ENCODE measurements around the gene LGALS4. TPM values are rescaled to one million over a fixed set of nuclear protein-coding genes. Genes with fewer than 3 reads are reported as not detected.
"Not testable (repeated sequence)": the region's sequence is repeated elsewhere in the genome, so short reads cannot be mapped to it uniquely, and the experiment has no call there.

The LGALS4 gene
- total and polyA plus RNA-seq, 4 donors, result 0.89 to 2.0 (median 1.4) TPM

DNA sequence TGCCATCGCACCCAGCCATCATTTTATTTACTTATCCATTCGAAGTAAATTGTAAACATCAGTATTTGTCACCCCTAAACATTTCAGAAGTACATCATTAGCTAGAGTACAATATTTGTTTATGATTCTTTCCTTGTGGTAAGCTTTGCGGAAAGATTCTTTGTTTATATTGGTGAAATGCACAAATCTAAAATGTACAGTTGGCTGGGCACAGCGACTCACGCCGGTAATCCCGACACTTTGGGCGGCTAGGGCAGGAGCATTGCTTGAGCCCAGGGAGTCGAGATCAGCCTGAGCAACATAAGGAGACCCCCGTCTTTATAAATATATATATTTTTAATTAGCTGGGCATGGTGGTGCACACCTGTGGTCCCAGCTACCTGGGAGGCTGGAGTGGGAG is 13.6 kb downstream of the LGALS4 start:
- Histone ChIP-seq H3K9me3 (ENCODE audit: control insufficient read depth, insufficient read depth, low read length) (no peaks in the 10 kb centered on the region), H3K4me3 (ENCODE audit: low read depth, low read length) (no peak overlapping the region), H3K27me3 (ENCODE audit: control insufficient read depth, insufficient read depth, low read length) (no peaks in the 10 kb centered on the region), H3K36me3 (ENCODE audit: control insufficient read depth, insufficient read depth, low read length) (peaks cover 3% of the 10 kb centered on the region), H3K27ac (ENCODE audit: low read depth, low read length) (no peak overlapping the region), H3K4me1 (ENCODE audit: control insufficient read depth, insufficient read depth, low read length) (no peaks in the 10 kb centered on the region)
- no CpG with 5 or more reads among the region's 10 CpGs for WGBS (ENCODE audit: insufficient coverage)
- no peak for DNase-seq (ENCODE audit: low read depth in 4 of 6, low spot score in 6 of 6)

DNA sequence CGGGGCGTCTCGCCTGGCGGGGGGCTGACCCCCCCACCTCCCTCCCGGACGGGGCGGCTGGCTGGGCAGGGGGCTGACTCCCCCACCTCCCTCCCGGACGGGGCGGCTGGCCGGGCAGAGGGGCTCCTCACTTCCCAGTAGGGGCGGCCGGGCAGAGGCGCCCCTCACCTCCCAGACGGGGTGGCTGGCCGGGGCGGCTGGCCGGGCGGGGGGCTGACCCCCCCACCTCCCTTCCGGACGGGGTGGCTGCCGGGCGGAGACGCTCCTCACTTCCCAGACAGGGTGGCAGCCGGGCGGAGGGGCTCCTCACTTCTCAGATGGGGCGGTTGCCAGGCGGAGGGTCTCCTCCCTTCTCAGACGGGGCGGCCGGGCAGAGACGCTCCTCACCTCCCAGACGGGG is 15.0 kb downstream of the LGALS4 start:
- WGBS (ENCODE audit: insufficient coverage), result no CpG with 5 or more reads among the region's 33 CpGs
- not testable (repeated sequence) for DNase-seq (ENCODE audit: low read depth in 4 of 6, low spot score in 6 of 6); H3K4me1 ChIP-seq (ENCODE audit: control insufficient read depth, insufficient read depth, low read length); H3K27me3 ChIP-seq (ENCODE audit: control insufficient read depth, insufficient read depth, low read length); H3K27ac ChIP-seq (ENCODE audit: low read depth, low read length); H3K36me3 ChIP-seq (ENCODE audit: control insufficient read depth, insufficient read depth, low read length); H3K9me3 ChIP-seq (ENCODE audit: control insufficient read depth, insufficient read depth, low read length); H3K4me3 ChIP-seq (ENCODE audit: low read depth, low read length)

DNA sequence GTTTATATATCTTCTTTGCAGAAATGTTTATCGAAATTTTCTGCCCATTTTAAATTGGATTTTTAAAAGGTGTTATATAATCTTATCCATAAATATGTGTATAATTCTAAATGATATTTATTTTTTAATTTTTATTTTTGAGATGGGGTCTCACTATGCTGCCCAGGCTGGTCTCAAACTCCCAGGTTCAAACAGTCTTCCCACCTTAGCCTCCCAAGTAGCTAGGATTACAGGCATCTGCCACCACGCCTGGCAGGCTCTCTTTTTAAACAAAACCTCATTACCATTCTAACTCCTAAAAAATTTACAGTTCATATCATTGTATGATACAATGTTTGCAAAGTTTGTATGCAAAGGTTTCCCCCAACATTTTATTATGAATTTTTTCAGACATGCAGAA is 16.6 kb downstream of the LGALS4 start:
- Histone ChIP-seq H3K4me3 (ENCODE audit: low read depth, low read length) (no peak overlapping the region), H3K27ac (ENCODE audit: low read depth, low read length) (no peak overlapping the region), H3K4me1 (ENCODE audit: control insufficient read depth, insufficient read depth, low read length) (peaks cover 9% of the 10 kb centered on the region), H3K36me3 (ENCODE audit: control insufficient read depth, insufficient read depth, low read length) (no peaks in the 10 kb centered on the region), H3K27me3 (ENCODE audit: control insufficient read depth, insufficient read depth, low read length) (peaks cover 4% of the 10 kb centered on the region), H3K9me3 (ENCODE audit: control insufficient read depth, insufficient read depth, low read length) (no peaks in the 10 kb centered on the region)
- WGBS (ENCODE audit: insufficient coverage), result no CpG with 5 or more reads among the region's 2 CpGs
- DNase-seq (ENCODE audit: low read depth in 4 of 6, low spot score in 6 of 6), result no peak

DNA sequence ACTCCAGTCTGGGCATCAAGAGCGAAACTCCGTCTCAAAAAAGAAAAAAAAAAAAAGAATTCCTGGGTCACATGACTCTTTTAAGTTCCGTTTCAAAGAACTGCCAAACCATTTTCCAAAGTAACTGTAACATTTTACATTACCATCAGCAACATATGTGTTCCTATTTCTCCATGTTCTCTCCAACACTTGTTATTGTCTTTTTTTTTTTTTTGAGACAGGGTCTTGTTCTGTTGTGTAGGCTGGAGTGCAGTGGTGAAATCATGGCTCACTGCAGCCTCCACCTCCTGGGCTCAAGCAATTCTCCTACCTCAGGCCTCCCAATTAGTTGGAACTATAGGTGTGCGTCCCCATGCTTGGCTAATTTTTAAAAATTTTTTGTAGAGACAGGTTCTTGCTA is 17.2 kb downstream of the LGALS4 start:
- DNase-seq (ENCODE audit: low read depth in 4 of 6, low spot score in 6 of 6), result no peak
- no peaks in the 10 kb centered on the region for H3K9me3 ChIP-seq (ENCODE audit: control insufficient read depth, insufficient read depth, low read length)
- peaks cover 4% of the 10 kb centered on the region for H3K27me3 ChIP-seq (ENCODE audit: control insufficient read depth, insufficient read depth, low read length)
- H3K4me3 ChIP-seq (ENCODE audit: low read depth, low read length), result no peak overlapping the region
- H3K36me3 ChIP-seq (ENCODE audit: control insufficient read depth, insufficient read depth, low read length), result no peaks in the 10 kb centered on the region
- H3K4me1 ChIP-seq (ENCODE audit: control insufficient read depth, insufficient read depth, low read length), result peaks cover 9% of the 10 kb centered on the region
- WGBS (ENCODE audit: insufficient coverage), result no CpG with 5 or more reads among the region's 4 CpGs
- no peak overlapping the region for H3K27ac ChIP-seq (ENCODE audit: low read depth, low read length)

DNA sequence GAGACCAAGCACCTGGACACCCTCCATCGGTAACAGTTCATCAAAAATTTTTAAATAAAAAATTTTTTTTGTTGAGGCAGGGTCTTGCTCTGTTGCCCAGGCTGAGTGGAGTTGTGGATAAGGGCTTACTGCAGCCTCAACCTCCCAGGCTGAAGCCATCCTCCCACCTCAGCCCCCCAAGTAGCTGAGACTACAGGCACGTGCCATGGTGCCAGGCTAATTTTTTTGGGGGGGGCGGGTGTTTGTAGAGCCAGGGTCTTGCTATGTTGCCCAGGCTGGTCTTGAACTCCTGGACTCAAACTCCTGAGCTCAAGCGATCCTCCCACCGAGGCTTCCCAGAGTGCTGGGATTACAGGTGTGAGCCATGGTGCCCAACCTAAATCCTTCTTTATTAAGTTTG is 19.1 kb downstream of the LGALS4 start:
- 90% methylated on average over 2 of the region's 5 CpGs for whole genome bisulfite sequencing (ENCODE audit: insufficient coverage)
- H3K9me3 ChIP-seq (ENCODE audit: control insufficient read depth, insufficient read depth, low read length), result no peaks in the 10 kb centered on the region
- no peak overlapping the region for H3K27ac ChIP-seq (ENCODE audit: low read depth, low read length)
- H3K4me3 ChIP-seq (ENCODE audit: low read depth, low read length), result no peak overlapping the region
- H3K27me3 ChIP-seq (ENCODE audit: control insufficient read depth, insufficient read depth, low read length), result peaks cover 4% of the 10 kb centered on the region
- H3K36me3 ChIP-seq (ENCODE audit: control insufficient read depth, insufficient read depth, low read length), result no peaks in the 10 kb centered on the region
- DNase-seq (ENCODE audit: low read depth in 4 of 6, low spot score in 6 of 6), result no peak
- H3K4me1 ChIP-seq (ENCODE audit: control insufficient read depth, insufficient read depth, low read length), result peaks cover 9% of the 10 kb centered on the region

DNA sequence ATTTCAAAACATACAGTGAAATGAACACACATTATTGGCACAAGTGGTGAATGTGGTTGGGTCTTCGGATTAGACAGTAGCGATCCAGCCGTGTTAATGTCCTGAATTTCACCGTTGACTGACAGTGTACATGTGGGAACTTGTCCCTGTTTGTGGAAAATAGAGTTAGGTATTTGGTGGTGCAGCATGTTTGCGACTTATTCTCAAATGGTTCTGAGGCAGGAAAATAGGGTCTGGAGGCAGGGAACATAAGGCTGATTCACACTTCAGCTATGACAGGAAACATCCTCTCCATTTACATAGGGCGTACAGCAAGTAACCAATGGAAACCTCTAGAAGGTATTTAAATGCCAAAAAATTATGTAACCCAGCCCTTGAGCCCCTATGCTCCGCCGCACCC is 19.6 kb downstream of the LGALS4 start:
- Histone ChIP-seq H3K36me3 (ENCODE audit: control insufficient read depth, insufficient read depth, low read length) (no peaks in the 10 kb centered on the region), H3K4me1 (ENCODE audit: control insufficient read depth, insufficient read depth, low read length) (peaks cover 9% of the 10 kb centered on the region), H3K27me3 (ENCODE audit: control insufficient read depth, insufficient read depth, low read length) (peaks cover 4% of the 10 kb centered on the region), H3K27ac (ENCODE audit: low read depth, low read length) (no peak overlapping the region), H3K9me3 (ENCODE audit: control insufficient read depth, insufficient read depth, low read length) (no peaks in the 10 kb centered on the region), H3K4me3 (ENCODE audit: low read depth, low read length) (no peak overlapping the region)
- WGBS (ENCODE audit: insufficient coverage), result 100% methylated on average over 1 of the region's 8 CpGs
- DNase-seq (ENCODE audit: low read depth in 4 of 6, low spot score in 6 of 6), result no peak

DNA sequence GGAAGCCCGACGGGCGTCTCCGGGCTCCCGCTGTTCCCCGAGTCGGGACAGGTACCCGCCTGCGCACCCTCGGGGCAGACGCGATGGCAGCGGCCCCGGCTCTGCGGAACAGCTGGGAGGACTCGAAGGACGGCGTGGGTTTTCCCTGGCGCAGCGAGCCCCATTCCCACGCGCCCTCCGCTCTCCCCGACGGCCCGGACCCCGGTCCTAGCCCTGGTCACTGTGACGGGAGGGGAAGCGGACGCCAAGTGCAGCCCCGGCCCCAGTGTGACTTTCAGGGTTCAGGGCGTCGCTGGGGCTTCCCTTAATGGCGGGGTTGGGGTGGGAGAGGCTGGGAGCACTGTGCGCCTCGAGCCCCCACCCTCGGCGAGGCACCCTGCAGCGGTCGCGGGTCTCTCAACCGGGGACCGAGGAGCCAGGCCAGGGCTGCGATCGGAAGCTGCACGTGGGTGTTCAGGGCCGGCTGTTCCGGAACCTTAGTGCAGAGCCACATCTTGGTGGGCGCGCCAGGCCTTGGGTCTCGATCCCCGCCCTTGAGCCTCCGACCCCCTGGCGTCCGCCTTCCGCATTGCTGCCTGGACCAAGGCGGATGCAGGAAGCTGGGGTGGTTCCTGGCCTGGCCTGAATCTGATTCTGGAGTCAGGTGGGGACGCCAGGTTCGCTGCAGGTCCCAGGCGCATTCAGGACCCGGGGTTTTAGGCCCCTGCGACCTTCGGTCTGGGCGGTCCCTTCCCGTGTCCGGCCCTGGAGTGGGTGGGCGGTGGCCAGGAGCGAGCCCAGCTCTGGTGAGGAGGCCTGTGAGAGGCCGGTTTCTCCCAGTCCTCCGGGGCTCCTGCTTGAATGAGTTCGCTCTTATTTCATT is 20.3 kb downstream of the LGALS4 start:
- peaks cover 9% of the 10 kb centered on the region for H3K4me1 ChIP-seq (ENCODE audit: control insufficient read depth, insufficient read depth, low read length)
- DNase-seq (ENCODE audit: low read depth in 4 of 6, low spot score in 6 of 6), result peak in 1 of 6 donors; percentile 23
- H3K27me3 ChIP-seq (ENCODE audit: control insufficient read depth, insufficient read depth, low read length), result peaks cover 4% of the 10 kb centered on the region
- 6% methylated on average over 56 of the region's 71 CpGs for WGBS (ENCODE audit: insufficient coverage)
- H3K27ac ChIP-seq (ENCODE audit: low read depth, low read length), result no peak overlapping the region
- H3K9me3 ChIP-seq (ENCODE audit: control insufficient read depth, insufficient read depth, low read length), result no peaks in the 10 kb centered on the region
- H3K36me3 ChIP-seq (ENCODE audit: control insufficient read depth, insufficient read depth, low read length), result no peaks in the 10 kb centered on the region
- H3K4me3 ChIP-seq (ENCODE audit: low read depth, low read length), result peak overlapping the region; percentile 18

DNA sequence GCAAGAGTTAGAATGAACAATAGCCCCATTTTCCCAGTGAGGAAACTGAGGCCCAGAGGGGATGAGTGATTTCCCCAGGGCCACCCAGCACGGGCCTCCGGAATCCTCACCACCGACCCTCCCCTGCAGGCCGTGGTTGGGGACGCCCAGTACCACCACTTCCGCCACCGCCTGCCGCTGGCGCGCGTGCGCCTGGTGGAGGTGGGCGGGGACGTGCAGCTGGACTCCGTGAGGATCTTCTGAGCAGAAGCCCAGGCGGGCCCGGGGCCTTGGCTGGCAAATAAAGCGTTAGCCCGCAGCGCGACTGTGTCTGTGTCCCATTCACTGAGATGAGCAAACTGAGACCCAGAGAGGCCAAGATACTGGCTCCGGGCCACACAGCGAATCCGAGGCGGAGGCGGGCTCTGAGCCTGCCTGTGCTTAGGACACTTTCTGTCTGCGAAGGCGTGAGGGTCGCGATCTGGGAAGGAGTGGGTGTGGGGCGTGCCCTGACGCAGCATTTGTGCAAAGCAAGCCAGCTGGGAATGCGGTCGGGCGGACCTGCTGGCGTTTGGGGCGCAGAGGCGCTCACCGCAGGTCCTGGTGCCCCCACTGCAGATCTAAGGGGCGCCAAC is 21.2 kb downstream of the LGALS4 start:
- WGBS (ENCODE audit: insufficient coverage), result no CpG with 5 or more reads among the region's 40 CpGs
- H3K9me3 ChIP-seq (ENCODE audit: control insufficient read depth, insufficient read depth, low read length); H3K4me1 ChIP-seq (ENCODE audit: control insufficient read depth, insufficient read depth, low read length); H3K27me3 ChIP-seq (ENCODE audit: control insufficient read depth, insufficient read depth, low read length); H3K36me3 ChIP-seq (ENCODE audit: control insufficient read depth, insufficient read depth, low read length); H3K27ac ChIP-seq (ENCODE audit: low read depth, low read length); DNase-seq (ENCODE audit: low read depth in 4 of 6, low spot score in 6 of 6); H3K4me3 ChIP-seq (ENCODE audit: low read depth, low read length): not testable (repeated sequence)

DNA sequence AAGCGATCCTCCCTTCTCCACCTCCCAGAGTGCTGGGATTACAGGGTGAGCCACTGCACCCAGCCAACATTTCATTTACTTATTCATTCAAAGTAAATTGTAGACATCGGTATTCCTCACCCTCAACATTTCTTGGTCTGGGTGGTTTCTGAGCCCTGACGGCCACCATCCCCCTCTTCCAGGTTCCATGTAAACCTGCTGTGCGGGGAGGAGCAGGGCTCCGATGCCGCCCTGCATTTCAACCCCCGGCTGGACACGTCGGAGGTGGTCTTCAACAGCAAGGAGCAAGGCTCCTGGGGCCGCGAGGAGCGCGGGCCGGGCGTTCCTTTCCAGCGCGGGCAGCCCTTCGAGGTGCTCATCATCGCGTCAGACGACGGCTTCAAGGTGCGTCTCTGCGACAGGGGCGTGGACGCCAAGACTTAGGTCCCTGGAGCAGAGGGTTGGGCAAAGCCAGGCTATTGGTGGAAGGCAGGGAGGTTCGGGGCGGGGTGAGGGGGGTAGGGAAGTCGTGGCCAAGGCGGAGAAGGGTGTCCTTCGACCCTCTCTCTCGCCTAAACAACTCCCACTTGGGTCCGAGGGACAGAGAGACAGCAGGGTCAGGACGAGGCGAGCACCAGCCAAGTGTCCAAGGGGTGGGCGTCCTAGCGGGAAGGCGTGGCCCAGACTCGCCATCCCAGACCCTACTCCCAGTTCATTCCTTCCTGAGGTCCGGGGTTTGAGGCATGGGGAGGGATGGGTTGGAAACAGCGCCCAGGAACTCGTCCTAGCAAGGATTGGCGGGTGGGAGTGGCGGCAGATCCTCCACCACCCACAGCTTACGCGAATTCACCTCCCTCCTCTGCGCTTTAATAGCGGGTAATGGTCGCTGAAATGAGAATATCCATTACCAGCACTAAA is 22.0 kb downstream of the LGALS4 start:
- not testable (repeated sequence) for DNase-seq (ENCODE audit: low read depth in 4 of 6, low spot score in 6 of 6); H3K27ac ChIP-seq (ENCODE audit: low read depth, low read length); H3K27me3 ChIP-seq (ENCODE audit: control insufficient read depth, insufficient read depth, low read length); H3K36me3 ChIP-seq (ENCODE audit: control insufficient read depth, insufficient read depth, low read length); H3K4me3 ChIP-seq (ENCODE audit: low read depth, low read length); H3K4me1 ChIP-seq (ENCODE audit: control insufficient read depth, insufficient read depth, low read length); H3K9me3 ChIP-seq (ENCODE audit: control insufficient read depth, insufficient read depth, low read length)
- 0% methylated on average over 1 of the region's 49 CpGs for WGBS (ENCODE audit: insufficient coverage)
